ENCODE data around the gene TRIM8.

DNA sequence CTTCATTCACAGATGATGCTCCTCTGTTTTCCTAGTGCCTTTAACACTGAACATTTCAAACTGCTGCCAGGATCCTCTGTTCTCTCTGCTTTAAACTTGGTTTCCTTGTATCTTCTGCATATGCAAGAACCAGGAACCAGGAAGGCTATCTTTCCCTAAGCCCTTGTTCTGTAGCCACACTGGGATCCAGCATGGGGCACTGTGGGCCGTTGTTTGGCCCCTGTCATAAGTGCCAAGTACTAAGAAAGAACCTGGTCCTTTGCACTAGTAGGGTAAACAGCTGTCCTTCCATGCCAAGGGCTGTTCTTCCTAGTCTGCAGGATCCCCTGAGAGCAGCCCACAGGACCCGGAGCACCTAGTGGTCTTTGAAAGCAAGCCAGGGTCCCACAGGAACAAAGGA is 49.0 kb upstream of the TRIM8 start:
- no peak for TF ChIP-seq EZH2 (IDR thresholded peaks at IDR 0.05; ENCODE audit: borderline replicate concordance, insufficient read depth, low read depth, low read length, poor library complexity, severe bottlenecking)
- TF ChIP-seq, protein P1, sequence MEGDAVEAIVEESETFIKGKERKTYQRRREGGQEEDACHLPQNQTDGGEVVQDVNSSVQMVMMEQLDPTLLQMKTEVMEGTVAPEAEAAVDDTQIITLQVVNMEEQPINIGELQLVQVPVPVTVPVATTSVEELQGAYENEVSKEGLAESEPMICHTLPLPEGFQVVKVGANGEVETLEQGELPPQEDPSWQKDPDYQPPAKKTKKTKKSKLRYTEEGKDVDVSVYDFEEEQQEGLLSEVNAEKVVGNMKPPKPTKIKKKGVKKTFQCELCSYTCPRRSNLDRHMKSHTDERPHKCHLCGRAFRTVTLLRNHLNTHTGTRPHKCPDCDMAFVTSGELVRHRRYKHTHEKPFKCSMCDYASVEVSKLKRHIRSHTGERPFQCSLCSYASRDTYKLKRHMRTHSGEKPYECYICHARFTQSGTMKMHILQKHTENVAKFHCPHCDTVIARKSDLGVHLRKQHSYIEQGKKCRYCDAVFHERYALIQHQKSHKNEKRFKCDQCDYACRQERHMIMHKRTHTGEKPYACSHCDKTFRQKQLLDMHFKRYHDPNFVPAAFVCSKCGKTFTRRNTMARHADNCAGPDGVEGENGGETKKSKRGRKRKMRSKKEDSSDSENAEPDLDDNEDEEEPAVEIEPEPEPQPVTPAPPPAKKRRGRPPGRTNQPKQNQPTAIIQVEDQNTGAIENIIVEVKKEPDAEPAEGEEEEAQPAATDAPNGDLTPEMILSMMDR (IDR thresholded peaks at IDR 0.05), result no peak
